T-helper 9 cell (primary cell): Measurements from ENCODE around the gene STAB2.

Source experiments
- DNase-seq: peaks from one replicate; pipeline ENCODE4 v3.0.0-alpha.2; 2020

STAB2 gene

GRCh38 chr12:103697971-103698751 is 111.1 kb downstream of the STAB2 start:
- DNase-seq: no peak

GRCh38 chr12:103698752-103699560 is 111.9 kb downstream of the STAB2 start:
- DNase-seq: no peak

GRCh38 chr12:103705098-103705497 is 118.0 kb downstream of the STAB2 start:
- DNase-seq: no peak

GRCh38 chr12:103705927-103706326 is 118.9 kb downstream of the STAB2 start:
- DNase-seq: no peak

- DNase-seq: no peak
Observed at GRCh38 chr12:103707446-103707845, 120.4 kb downstream of the STAB2 start.

- DNase-seq: no peak
Observed at GRCh38 chr12:103710544-103710943, 123.5 kb downstream of the STAB2 start.

GRCh38 chr12:103712216-103712615 is 125.1 kb downstream of the STAB2 start:
- DNase-seq: no peak

GRCh38 chr12:103715494-103715893 is 128.4 kb downstream of the STAB2 start:
- no peak for DNase-seq

- no peak for DNase-seq
Observed at GRCh38 chr12:103716517-103717196, 129.6 kb downstream of the STAB2 start.

- no peak for DNase-seq
Observed at GRCh38 chr12:103725398-103725797, 138.3 kb downstream of the STAB2 start.

- DNase-seq: no peak
Observed at GRCh38 chr12:103727638-103728037, 140.6 kb downstream of the STAB2 start.

GRCh38 chr12:103728323-103728722 is 141.2 kb downstream of the STAB2 start:
- DNase-seq: no peak

- no peak for DNase-seq
Observed at GRCh38 chr12:103729499-103729898, 142.4 kb downstream of the STAB2 start.

GRCh38 chr12:103731539-103731938 is 144.5 kb downstream of the STAB2 start:
- DNase-seq: no peak

- no peak for DNase-seq
Observed at GRCh38 chr12:103734863-103735262, 147.8 kb downstream of the STAB2 start.

GRCh38 chr12:103735291-103735690 is 148.2 kb downstream of the STAB2 start:
- no peak for DNase-seq

- no peak for DNase-seq
Observed at GRCh38 chr12:103736572-103736971, 149.5 kb downstream of the STAB2 start.

GRCh38 chr12:103737881-103738280 is 150.8 kb downstream of the STAB2 start:
- no peak for DNase-seq

GRCh38 chr12:103742349-103742932 is 155.4 kb downstream of the STAB2 start:
- DNase-seq: no peak

GRCh38 chr12:103743788-103744187 is 156.7 kb downstream of the STAB2 start:
- DNase-seq: no peak

- DNase-seq: no peak
Observed at GRCh38 chr12:103745962-103746361, 158.9 kb downstream of the STAB2 start.

GRCh38 chr12:103748002-103748401 is 160.9 kb downstream of the STAB2 start:
- no peak for DNase-seq

- no peak for DNase-seq
Observed at GRCh38 chr12:103748875-103749274, 161.8 kb downstream of the STAB2 start.
